Stimulated activated memory B cell treated with anti-CD40 and anti-IgM and Interleukin-4, amounts not matched to agents 10 μg/mL and 1 μg/mL and 100 μg/mL, for 72 hours (primary cell): Measurements from ENCODE around the gene MYBPC3.
"Not testable (repeated sequence)": the region's sequence is repeated elsewhere in the genome, so short reads cannot be mapped to it uniquely, and the experiment has no call there.

Experiments
- ATAC-seq: fragments of 150-1000 bp; cut with Tn5 transposase; 2 replicates; pipeline ENCODE4 v1.10.0; 2021
- H3K27ac Mint-ChIP-seq: one replicate; pipeline ENCODE4 v1.8.0; 2022; ENCODE audit warnings: mild to moderate bottlenecking, mixed read lengths
- H3K27me3 Mint-ChIP-seq: one replicate; pipeline ENCODE4 v1.8.0; 2022; ENCODE audit warnings: mixed read lengths
- H3K36me3 Mint-ChIP-seq: one replicate; pipeline ENCODE4 v1.8.0; 2022; ENCODE audit warnings: mixed read lengths
- H3K4me1 Mint-ChIP-seq: one replicate; pipeline ENCODE4 v1.8.0; 2022; ENCODE audit warnings: mixed read lengths
- H3K4me3 Mint-ChIP-seq: one replicate; pipeline ENCODE4 v1.8.0; 2022; ENCODE audit warnings: mild to moderate bottlenecking, moderate library complexity, mixed read lengths
- H3K9me3 Mint-ChIP-seq: one replicate; pipeline ENCODE4 v1.8.0; 2022; ENCODE audit warnings: mixed read lengths

MYBPC3 gene

DNA sequence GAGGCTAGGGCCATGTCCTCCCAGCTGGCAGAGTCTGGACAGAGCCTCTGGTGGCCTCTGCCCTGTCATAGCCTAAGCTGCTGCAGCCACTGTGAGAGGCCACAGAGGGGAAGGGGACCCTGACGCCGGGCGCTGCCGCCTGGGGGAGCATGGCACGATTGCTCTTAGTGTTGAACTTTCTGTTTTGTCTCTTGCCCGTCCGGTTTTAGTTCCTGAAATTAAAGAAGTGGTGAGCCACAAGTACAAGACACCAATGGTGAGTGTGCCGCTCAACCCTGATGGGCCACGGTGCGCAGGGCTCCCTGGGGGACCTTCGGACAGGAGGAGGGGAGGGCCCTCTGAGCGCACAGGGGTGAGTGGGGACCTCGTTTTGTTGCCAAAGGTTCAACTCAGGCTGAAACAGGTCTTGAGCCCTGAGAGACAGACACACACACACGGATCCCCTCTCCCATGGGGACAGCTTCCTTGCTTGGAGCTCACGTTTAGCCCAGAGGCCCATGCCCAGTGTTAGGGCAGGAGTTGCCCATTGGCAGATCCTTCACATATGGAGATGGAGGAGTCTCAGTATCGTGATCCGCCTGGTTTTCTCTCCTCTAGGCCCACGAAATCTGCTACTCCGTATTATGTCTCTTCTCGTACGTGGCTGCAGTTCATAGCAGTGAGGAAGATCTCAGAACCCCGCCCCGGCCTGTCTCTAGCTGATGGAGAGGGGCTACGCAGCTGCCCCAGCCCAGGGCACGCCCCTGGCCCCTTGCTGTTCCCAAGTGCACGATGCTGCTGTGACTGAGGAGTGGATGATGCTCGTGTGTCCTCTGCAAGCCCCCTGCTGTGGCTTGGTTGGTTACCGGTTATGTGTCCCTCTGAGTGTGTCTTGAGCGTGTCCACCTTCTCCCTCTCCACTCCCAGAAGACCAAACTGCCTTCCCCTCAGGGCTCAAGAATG, 23.8 kb downstream of the MYBPC3 start:
- peaks cover 31% of the 10 kb centered on the region for H3K4me1 Mint-ChIP-seq
- ATAC-seq = peak; percentile 94
- H3K27me3 Mint-ChIP-seq = no peaks in the 10 kb centered on the region
- H3K27ac Mint-ChIP-seq = peak overlapping the region; percentile 79
- H3K9me3 Mint-ChIP-seq = no peaks in the 10 kb centered on the region
- peaks cover 53% of the 10 kb centered on the region for H3K36me3 Mint-ChIP-seq
- H3K4me3 Mint-ChIP-seq = peak overlapping the region; percentile 4

DNA sequence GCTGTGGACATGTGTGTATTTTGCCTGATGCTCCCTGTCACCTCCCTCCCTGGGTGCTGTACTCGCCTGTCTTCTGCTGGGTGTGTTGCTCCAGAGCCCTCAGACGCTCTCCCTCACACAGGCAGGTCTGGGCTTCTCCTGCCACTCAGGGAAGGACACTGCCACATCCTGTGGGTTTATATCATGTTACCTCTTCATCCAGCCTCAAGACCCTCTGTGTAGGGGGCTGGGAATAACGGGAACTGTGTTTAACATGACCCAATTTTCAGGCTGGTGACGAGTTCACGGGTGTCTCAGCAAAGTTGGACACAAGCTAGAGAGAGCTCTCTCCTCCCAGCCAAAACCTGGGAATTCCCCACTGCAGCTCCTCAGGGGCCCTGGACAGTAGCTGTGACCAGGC, 24.6 kb downstream of the MYBPC3 start:
- Mint-ChIP-seq H3K9me3 (no peaks in the 10 kb centered on the region), H3K27me3 (no peaks in the 10 kb centered on the region), H3K4me3 (no peak overlapping the region), H3K36me3 (peaks cover 58% of the 10 kb centered on the region), H3K4me1 (peaks cover 31% of the 10 kb centered on the region), H3K27ac (peak overlapping the region; percentile 79)
- ATAC-seq = no peak

DNA sequence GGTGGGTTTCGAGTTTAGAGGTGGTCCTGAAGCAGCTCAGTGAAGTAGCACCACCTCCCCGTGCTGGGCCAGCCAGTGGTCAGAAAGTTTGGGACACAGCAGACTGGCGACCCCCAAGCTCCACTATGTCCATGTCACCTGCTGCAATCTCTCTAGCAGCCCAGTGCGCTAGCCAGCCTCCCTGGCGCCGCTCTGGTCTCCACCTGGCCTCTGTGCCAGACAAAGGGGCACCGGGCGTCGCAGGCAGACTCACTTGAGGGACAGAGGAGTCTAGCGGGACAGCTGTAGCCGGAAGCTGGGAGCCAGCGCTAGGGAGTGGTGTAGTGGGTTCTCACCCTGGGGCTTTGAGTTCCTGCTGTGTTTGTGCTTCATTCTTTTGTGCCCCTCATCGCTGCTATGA, 25.5 kb downstream of the MYBPC3 start:
- Mint-ChIP-seq H3K36me3 (peaks cover 58% of the 10 kb centered on the region), H3K4me1 (peaks cover 31% of the 10 kb centered on the region), H3K4me3 (no peak overlapping the region), H3K27me3 (no peaks in the 10 kb centered on the region), H3K9me3 (no peaks in the 10 kb centered on the region), H3K27ac (peak overlapping the region; percentile 79)
- ATAC-seq = no peak

DNA sequence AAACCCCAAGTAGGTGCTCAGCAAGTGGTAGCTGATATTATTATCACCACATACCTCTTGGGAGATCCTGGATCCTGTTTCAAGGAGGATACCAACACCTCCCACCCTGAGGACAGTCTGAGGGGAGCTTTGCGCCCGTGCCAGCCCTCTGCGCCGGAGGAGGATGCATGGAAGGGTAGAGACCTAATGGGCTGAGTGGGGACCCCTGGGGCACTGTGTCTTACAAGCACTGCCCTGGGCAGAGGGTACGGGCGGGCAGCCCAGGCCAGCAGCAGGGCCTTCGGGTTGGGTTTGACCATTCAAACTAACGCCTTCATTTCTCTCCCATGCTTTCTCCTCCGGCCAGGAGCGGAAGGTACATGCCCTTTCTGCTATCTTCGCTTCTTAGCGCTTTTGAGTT, 26.3 kb downstream of the MYBPC3 start:
- H3K36me3 Mint-ChIP-seq = peaks cover 64% of the 10 kb centered on the region
- H3K4me3 Mint-ChIP-seq = no peak overlapping the region
- H3K9me3 Mint-ChIP-seq = no peaks in the 10 kb centered on the region
- peaks cover 31% of the 10 kb centered on the region for H3K4me1 Mint-ChIP-seq
- H3K27ac Mint-ChIP-seq = peak overlapping the region; percentile 79
- ATAC-seq = no peak
- no peaks in the 10 kb centered on the region for H3K27me3 Mint-ChIP-seq

DNA sequence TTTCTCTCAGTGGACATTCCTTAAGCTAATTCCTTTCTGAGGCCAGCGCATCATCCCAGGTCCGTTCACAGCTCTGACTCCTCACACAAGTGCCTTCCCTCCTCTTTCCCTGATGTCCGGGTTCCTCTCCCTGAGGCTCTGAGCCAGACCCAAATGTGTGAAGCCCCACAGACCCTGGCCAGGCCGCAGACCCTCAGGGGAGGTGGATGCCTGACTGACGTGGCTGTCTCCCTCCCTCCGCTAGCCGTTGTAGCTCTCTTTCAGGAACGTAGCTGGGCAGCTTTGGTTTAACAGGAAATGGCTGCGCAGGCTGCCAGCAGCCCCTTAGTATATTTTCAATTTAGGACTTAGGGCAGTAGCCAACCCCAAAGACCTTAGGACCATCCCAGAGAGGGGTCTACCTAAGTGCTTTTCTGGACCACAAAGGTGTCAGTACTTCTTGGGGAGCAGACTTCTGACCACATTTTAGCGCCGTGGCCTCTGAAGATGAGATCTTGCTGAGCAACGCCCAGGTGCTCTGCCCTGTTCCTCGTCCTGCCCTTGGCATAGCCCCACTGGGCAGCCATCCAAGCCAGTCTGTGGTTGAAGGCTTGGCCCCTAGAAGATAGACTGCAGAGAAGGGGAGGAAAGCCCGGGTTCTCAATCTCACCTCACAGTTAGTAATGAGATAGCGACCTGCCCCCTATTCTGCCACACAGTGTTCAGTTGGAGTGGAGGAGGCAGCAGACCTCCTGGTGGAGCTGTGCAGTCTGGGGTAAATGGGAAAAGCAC, 27.0 kb downstream of the MYBPC3 start:
- H3K36me3 Mint-ChIP-seq = peaks cover 64% of the 10 kb centered on the region

DNA sequence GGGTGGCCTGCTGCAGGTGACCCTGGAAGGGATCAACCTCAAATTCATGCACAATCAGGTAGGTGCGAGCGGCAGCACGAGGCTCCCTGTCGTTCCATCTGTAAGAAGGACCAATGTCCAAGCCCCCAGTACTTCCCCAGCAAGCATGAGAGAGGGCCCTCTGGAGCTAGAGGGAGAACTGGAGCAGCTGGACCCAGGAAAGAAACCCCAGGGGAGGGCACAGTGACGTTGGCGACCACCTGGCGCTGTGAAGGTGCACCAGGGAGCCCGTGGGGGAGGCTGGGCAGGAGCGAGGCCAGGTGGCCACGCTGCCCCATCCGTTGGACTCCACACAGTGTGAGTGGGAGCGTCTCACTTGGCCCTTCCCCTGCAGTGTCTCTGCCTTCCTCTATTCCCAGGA, 28.0 kb downstream of the MYBPC3 start:
- no peaks in the 10 kb centered on the region for H3K27me3 Mint-ChIP-seq
- H3K4me1 Mint-ChIP-seq = peaks cover 30% of the 10 kb centered on the region
- no peak for ATAC-seq
- no peak overlapping the region for H3K4me3 Mint-ChIP-seq
- H3K27ac Mint-ChIP-seq = no peak overlapping the region
- H3K36me3 Mint-ChIP-seq = peaks cover 62% of the 10 kb centered on the region
- H3K9me3 Mint-ChIP-seq = no peaks in the 10 kb centered on the region

More for the DNA sequence above, 27.0 kb downstream of the MYBPC3 start:
- Mint-ChIP-seq H3K9me3 (no peaks in the 10 kb centered on the region), H3K4me3 (no peak overlapping the region), H3K27me3 (no peaks in the 10 kb centered on the region), H3K4me1 (peaks cover 31% of the 10 kb centered on the region), H3K27ac (peak overlapping the region; percentile 79)
- no peak for ATAC-seq

DNA sequence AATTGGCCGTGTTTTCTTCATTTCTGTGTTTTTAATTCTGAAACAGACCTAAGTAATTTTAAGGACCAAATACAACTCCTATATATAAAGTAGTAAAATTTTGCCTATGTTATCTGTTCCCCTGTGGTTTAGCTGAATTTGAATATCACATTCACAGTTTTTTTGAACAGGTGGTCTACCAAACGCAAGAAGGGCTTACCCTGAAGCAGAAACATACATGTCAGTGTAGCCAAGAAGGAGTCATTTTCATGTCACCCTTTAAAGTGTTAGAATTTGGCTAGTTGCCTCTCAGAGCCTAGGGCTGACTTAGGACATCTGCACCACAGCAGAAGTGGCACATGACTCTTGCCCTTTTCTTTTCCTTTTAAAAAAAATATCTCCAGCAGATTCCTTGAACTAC, 34.3 kb downstream of the MYBPC3 start:
- Mint-ChIP-seq H3K36me3 (peaks cover 31% of the 10 kb centered on the region), H3K9me3 (no peaks in the 10 kb centered on the region), H3K27me3 (no peaks in the 10 kb centered on the region), H3K4me1 (peaks cover 11% of the 10 kb centered on the region), H3K4me3 (no peak overlapping the region), H3K27ac (no peak overlapping the region)
- no peak for ATAC-seq

DNA sequence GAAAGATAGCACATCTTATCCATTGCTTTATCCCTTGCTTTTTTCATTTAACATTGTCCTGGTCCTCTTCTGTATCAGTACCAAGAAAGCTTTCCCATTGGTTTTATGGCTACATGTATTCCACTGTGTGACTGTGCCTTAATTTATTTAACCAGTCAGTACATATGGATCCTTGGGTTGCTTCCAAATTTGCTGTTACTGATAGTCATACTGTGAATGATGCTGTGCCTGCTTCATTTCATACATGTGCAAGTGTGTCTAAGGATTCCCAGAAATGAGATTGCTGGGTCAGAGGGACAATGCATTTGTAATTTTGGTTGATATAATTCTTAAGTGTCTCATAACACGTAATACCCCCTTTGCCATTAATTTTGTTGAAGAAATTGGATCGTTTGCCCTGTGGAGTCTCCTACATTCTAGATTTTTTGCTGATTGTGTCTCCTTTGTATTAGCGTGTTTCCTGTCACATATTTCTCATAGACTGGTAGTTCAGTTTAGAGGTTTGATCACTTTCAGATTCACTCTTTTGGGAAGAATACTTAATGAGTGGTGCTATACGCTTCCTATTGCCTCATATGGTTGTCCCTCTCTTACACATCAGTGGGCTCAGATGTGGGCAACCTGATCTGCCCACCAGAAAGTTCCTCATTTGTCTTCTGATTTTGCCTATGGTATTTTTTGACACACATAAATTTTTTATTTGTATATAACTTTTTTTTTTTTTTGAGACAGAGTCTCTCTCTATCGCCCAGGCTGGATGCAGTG, 35.3 kb downstream of the MYBPC3 start:
- Mint-ChIP-seq H3K36me3 (peaks cover 33% of the 10 kb centered on the region), H3K9me3 (no peaks in the 10 kb centered on the region), H3K27me3 (no peaks in the 10 kb centered on the region), H3K27ac (peak overlapping the region; percentile 23), H3K4me3 (no peak overlapping the region), H3K4me1 (peaks cover 11% of the 10 kb centered on the region)
- no peak for ATAC-seq

DNA sequence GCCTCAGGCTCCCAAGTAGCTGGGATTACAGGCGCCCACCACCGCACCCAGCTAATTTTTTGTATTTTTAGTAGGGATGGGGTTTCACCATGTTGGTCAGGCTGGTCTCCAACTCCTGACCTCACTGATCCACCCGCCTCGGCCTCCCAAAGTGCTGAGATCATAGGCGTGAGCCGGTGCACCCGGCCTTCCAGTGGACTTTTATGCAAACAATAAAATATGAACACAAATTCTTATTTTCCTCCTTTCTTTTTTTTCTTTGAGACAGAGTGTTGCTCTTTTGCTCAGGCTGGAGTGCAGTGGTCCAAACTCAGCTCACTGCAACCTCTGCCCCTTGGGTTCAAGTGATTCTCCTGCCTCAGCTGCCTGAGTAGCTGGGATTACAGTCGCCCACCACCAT, 36.0 kb downstream of the MYBPC3 start:
- not testable (repeated sequence) for H3K27ac Mint-ChIP-seq, H3K4me3 Mint-ChIP-seq, H3K27me3 Mint-ChIP-seq, H3K9me3 Mint-ChIP-seq, ATAC-seq
- Mint-ChIP-seq H3K4me1 (peaks cover 11% of the 10 kb centered on the region), H3K36me3 (peaks cover 37% of the 10 kb centered on the region)

DNA sequence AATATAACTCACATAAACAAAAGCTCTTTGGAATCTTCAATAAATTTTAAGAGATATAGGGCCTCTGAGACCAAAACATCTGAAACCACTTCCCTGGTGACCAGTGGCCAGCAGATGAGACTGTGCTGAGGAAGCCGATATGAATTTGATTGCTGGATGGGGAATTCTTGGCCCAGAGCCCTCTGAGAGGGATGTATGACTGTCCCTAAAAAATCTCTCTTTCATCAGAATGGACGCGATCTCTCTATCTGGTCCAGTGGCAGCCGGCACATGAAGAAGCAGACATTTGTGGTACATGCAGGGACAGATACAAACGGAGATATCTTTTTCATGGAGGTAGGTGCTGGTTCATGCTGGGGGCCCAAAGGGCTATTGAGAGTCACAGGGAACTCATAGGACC, 37.5 kb downstream of the MYBPC3 start:
- ATAC-seq = no peak
- H3K27me3 Mint-ChIP-seq = no peaks in the 10 kb centered on the region
- peaks cover 11% of the 10 kb centered on the region for H3K4me1 Mint-ChIP-seq
- H3K27ac Mint-ChIP-seq = no peak overlapping the region
- no peaks in the 10 kb centered on the region for H3K9me3 Mint-ChIP-seq
- no peak overlapping the region for H3K4me3 Mint-ChIP-seq
- peaks cover 44% of the 10 kb centered on the region for H3K36me3 Mint-ChIP-seq

DNA sequence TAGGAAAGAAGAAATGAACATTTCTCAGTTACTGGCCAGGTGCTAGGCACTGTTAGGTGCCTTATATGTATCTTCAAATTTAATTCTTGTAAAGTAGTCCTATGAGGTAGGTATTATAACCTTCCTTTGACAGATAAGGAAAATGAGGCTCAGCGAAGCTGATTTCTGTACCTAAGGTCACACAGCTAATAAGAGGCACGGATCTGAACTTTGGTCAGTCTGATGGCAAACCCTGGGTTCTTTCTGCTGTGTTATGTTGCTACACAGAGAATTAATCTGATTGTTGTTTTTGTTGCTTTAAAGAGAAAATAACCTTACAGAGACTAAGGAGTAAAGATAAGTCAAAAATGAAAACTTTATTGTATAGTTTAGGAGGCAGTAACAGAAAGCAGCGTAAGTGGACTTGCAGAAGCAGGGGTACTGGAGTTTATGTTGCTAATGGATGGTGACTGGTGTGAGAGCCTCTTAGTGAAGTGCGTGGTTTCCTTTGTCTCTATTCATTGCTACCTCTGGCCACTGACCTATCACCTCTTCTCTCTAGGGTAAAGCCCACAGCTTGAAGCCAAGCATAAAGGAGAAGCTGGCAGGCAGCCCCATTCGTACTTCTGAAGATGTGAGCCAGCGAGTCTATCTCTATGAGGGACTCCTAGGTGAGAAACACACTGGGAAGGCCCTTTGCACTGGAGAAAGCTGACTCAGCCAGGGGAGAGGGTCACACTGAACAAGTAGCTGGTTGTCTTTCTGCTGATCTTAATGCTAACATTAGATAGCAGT, 44.3 kb downstream of the MYBPC3 start:
- Mint-ChIP-seq H3K36me3 (peaks cover 57% of the 10 kb centered on the region), H3K27me3 (no peaks in the 10 kb centered on the region), H3K27ac (no peak overlapping the region), H3K4me1 (no peaks in the 10 kb centered on the region), H3K4me3 (no peak overlapping the region), H3K9me3 (no peaks in the 10 kb centered on the region)
- no peak for ATAC-seq

DNA sequence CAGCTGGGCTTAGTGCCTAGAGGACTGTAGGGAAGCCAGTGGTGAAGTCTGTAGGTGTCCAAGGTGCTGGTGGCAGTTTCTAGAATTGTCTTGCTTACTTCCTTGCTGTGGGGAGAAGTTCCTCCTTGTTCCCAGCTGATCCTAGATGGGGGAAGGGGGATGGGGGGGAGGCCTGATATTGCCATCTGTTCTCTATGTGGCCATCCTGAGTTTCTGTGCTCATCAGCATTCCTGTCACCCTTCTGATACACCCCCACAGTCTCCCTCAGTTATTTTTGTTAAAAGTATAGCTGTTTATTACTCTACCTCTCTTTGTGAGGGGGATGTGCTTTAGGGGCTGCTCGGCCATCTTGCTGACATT, 46.0 kb downstream of the MYBPC3 start:
- H3K4me1 Mint-ChIP-seq = no peaks in the 10 kb centered on the region
- H3K27me3 Mint-ChIP-seq = no peaks in the 10 kb centered on the region
- no peak for ATAC-seq
- no peak overlapping the region for H3K4me3 Mint-ChIP-seq
- H3K27ac Mint-ChIP-seq = no peak overlapping the region
- H3K9me3 Mint-ChIP-seq = peaks cover 6% of the 10 kb centered on the region
- peaks cover 65% of the 10 kb centered on the region for H3K36me3 Mint-ChIP-seq

DNA sequence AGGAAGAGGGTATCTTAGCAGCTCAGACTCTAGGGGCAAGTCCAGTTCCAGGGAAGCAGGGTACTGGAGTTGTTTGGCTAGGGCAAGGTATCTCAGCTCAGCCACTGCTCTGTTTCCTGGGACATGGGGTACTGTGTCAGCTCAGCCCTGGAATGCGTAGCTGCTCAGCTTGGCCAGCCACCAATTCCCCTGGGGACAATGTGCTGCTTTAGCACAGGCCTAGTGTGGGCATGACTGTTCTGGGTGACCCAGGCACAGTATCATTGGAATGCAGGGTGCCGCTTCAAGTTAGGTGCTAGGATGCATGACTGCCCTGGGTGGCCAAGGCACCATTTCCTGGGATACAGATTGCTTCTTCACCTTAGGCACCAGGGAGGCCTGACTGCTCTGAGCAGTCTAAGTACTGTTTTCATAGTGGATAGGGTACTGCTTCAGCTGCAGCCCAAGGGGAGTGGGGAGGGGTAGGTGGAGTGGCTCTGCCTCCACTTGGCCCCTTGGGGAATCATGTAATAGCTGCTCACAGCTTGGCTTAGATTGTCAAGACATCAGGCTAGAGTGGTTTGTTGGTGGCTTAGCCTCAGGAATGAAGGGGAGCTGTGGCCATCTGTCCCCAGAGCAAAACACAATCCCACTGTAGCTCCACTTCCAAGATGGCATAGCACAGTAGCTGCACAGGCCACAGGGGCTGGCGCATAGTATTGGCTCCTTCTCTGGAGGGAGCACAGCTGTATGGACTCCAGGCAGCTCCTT, 46.6 kb downstream of the MYBPC3 start:
- no peak for ATAC-seq
- Mint-ChIP-seq H3K4me1 (no peaks in the 10 kb centered on the region), H3K36me3 (peaks cover 65% of the 10 kb centered on the region), H3K27me3 (no peaks in the 10 kb centered on the region), H3K9me3 (peaks cover 6% of the 10 kb centered on the region), H3K4me3 (no peak overlapping the region), H3K27ac (no peak overlapping the region)

DNA sequence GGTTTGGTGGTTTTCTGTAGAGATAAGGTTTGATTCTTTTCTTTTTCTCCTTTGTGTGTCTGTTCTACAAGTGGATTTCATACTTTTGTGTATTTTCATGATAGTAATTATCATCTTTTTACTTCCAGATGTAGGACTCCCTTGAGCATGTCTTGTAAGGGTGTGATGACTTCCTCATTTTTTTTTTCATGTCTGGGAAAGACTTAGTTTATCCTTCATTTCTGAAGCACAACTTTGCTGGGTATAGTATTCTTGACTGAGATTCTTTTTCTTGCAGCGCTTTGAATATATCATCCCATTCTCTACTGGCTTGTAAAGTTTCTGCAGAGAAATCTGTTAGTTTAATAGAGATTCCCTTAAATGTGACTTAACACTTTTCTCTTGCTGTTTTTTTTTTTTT, 49.6 kb downstream of the MYBPC3 start:
- H3K4me1 Mint-ChIP-seq = no peaks in the 10 kb centered on the region
- H3K36me3 Mint-ChIP-seq = peaks cover 74% of the 10 kb centered on the region
- no peak overlapping the region for H3K4me3 Mint-ChIP-seq
- H3K9me3 Mint-ChIP-seq = peaks cover 6% of the 10 kb centered on the region
- ATAC-seq = no peak
- no peak overlapping the region for H3K27ac Mint-ChIP-seq
- H3K27me3 Mint-ChIP-seq = no peaks in the 10 kb centered on the region
